K562 (cell line): Measurements from ENCODE around the gene GADD45B. TPM values are rescaled to one million over a fixed set of nuclear protein-coding genes. Genes with fewer than 3 reads are reported as not detected.
A peak's percentile ranks its signal among the peaks of the same experiment; 100 is the strongest.

Experiments
- ATAC-seq: fragments of 200-7000 bp; cut with Tn5 transposase; 3 replicates; pipeline ENCODE4 v1.9.1; 2020; ENCODE audit warnings: moderate library complexity
- BruUV-seq: library from RNA; stranded (reverse); fragments of 400-500 nt; replicated peaks from 2 replicates; lab custom pipeline; 2021; lab: Mats Ljungman, UMichigan
- CTCF ChIA-PET: fragments of 300-600 bp; formaldehyde crosslinking; extraction: SDS; loops from one replicate; lab custom pipeline; 2021; ENCODE audit warnings: low intra/inter-chr PET ratio; lab: Yijun Ruan, JAX
- POLR2A ChIA-PET: fragments of 300-600, 350-650 bp; sonication (Branson Sonifier 250); formaldehyde crosslinking; extraction: SDS; loops from one replicate; lab custom pipeline; 2021; ENCODE audit warnings: antibody characterized with exemption, inconsistent platforms; lab: Yijun Ruan, JAX
- DNase-seq, 4 experiments: peaks; one replicate each; pipeline versions ENCODE4 v3.0.0 to v3.0.0-alpha.2; 2011 to 2018; ENCODE audit warnings: low spot score in 3 of 4, mixed read lengths in 3 of 4; ENCODE audit errors: extremely low read depth in 1 of 4
- FAIRE-seq: peaks from 2 replicates; lab custom pipeline; 2011; peaks lifted over from hg19 to GRCh38; lab: Jason Lieb, UNC
- H2AFZ ChIP-seq: 2 replicates; pipeline ENCODE4 v1.6.0; 2011; ENCODE audit warnings: low read depth, low read length, control low read depth, inconsistent platforms
- H3K27ac ChIP-seq: fragments of 200-600 bp; 3 replicates; pipeline ENCODE4 v1.8.0; 2011; ENCODE audit warnings: low read depth, mild to moderate bottlenecking, control low read depth, inconsistent platforms, low read length, moderate library complexity, mixed read lengths; ENCODE audit errors: extremely low read depth
- H3K27me3 ChIP-seq, 2 experiments: fragments of 300-600 bp in 1 of 2; 2 replicates in 1 of 2; 3 replicates in 1 of 2; pipeline versions ENCODE4 v1.6.0 to v1.8.0; 2011; ENCODE audit warnings: inconsistent platforms in 2 of 2, low read length in 2 of 2, mild to moderate bottlenecking in 1 of 2, mixed read lengths in 1 of 2, moderate library complexity in 1 of 2; ENCODE audit not compliant: control insufficient read depth in 2 of 2, insufficient read depth in 2 of 2
- H3K36me3 ChIP-seq: fragments of 300-600 bp; 3 replicates; pipeline ENCODE4 v1.8.0; 2011; ENCODE audit warnings: mild to moderate bottlenecking, low read length, inconsistent platforms; ENCODE audit not compliant: control insufficient read depth, insufficient read depth
- H3K4me1 ChIP-seq, 2 experiments: fragments of 200-600 bp in 1 of 2; replicated peaks in 1 of 2; 2 replicates in 1 of 2; 3 replicates in 1 of 2; pipeline versions ENCODE4 v1.5.1 to v1.8.0; 2011; ENCODE audit warnings: inconsistent platforms in 2 of 2, low read length in 2 of 2, mild to moderate bottlenecking in 1 of 2, mixed read lengths in 1 of 2, moderate library complexity in 1 of 2; ENCODE audit not compliant: control insufficient read depth in 2 of 2, insufficient read depth in 2 of 2
- H3K4me2 ChIP-seq: 2 replicates; pipeline ENCODE4 v1.6.1; 2011; ENCODE audit warnings: low read length, control low read depth, inconsistent platforms, mixed read lengths; ENCODE audit not compliant: insufficient read depth
- H3K4me3 ChIP-seq: fragments of 200-600 bp; sonication (generic), shearing (Covaris generic); 2 replicates; pipeline ENCODE4 v1.5.1; 2016; ENCODE audit warnings: control low read depth, inconsistent platforms
- H3K79me2 ChIP-seq: fragments of 200-600 bp; 3 replicates; pipeline ENCODE4 v1.8.0; 2011; ENCODE audit warnings: low read length, inconsistent platforms; ENCODE audit not compliant: control insufficient read depth, insufficient read depth
- H3K9ac ChIP-seq, 2 experiments: 2 replicates each; pipeline versions ENCODE4 v1.6.0 to v1.6.1; 2011; ENCODE audit warnings: low read depth in 2 of 2, low read length in 2 of 2, control low read depth in 1 of 2, inconsistent platforms in 1 of 2, mild to moderate bottlenecking in 1 of 2, mixed read lengths in 1 of 2; ENCODE audit not compliant: insufficient read depth in 1 of 2
- H3K9me1 ChIP-seq: one replicate; pipeline ENCODE4 v1.6.0; 2011; ENCODE audit warnings: inconsistent platforms, mild to moderate bottlenecking, low read length, moderate library complexity; ENCODE audit not compliant: control insufficient read depth, insufficient read depth
- H3K9me3 ChIP-seq: replicated peaks from 2 replicates; pipeline ENCODE4 v1.5.1; 2011; ENCODE audit warnings: low read depth, low read length, inconsistent platforms; ENCODE audit not compliant: control insufficient read depth, insufficient read depth
- H4K20me1 ChIP-seq: replicated peaks from 2 replicates; pipeline ENCODE4 v1.6.1; 2011; ENCODE audit warnings: low read length, inconsistent platforms, mixed read lengths; ENCODE audit not compliant: control insufficient read depth, insufficient read depth
- GATAD2A ChIP-seq: fragments of 450-650 bp; IDR thresholded peaks from 2 replicates; pipeline ENCODE4 v1.6.1; 2017
- ZNF507 ChIP-seq: conservative IDR thresholded peaks from 2 replicates; pipeline ENCODE4 v1.6.1; 2017; ENCODE audit warnings: missing genetic modification characterization, missing compliant biosample characterization
- WGBS: fragments of 100-300 bp; shearing (Covaris generic); methylation state at CpG from one replicate; pipeline ENCODE4 v1.1.6; 2016; ENCODE audit warnings: low coverage, mixed read lengths; ENCODE audit not compliant: insufficient coverage; ENCODE audit errors: missing lambda C conversion rate; 5-methylcytosine and 5-hydroxymethylcytosine counted together
- in situ Hi-C: fragments of 300-500 bp; cut with MboI; formaldehyde crosslinking; loops from 4 replicates; pipeline ENCODE4 v1.15.0; 2018; ENCODE audit warnings: inconsistent platforms, mixed read lengths
- intact Hi-C: fragments of 100-400 bp; cut with micrococcal nuclease; formaldehyde crosslinking; loops from 2 replicates; pipeline ENCODE4 v1.14.2; 2022
- polyA plus RNA-seq, 8 experiments: library from polyadenylated mRNA; depleted of rRNA in 4 of 8; stranded (reverse) in 5 of 8; unstranded in 3 of 8; fragments of >200 nt; fragmentation: Nextera tagmentation in 2 of 8; fragmentation: Illumina TruSeq in 1 of 8; extraction: Ambion mirVana in 2 of 8; extraction: Trizol in 1 of 8; gene quantifications; 2 replicates each; pipeline versions ENCODE4 v1.2.1 to v1.2.3, GENCODE V29; 2011 to 2014; ENCODE audit warnings: inconsistent platforms in 1 of 8, missing spikeins in 1 of 8
- total RNA-seq, 7 experiments: library from RNA; depleted of rRNA in 6 of 7; stranded (reverse); fragments of >200 nt in 6 of 7; fragmentation: Illumina TruSeq in 2 of 7; extraction: Trizol in 2 of 7; gene quantifications; 2 replicates each; pipeline versions ENCODE4 v1.2.1 to v1.2.3, GENCODE V29; 2011 to 2021; ENCODE audit warnings: low replicate concordance in 1 of 7
- TF ChIP-seq, protein P1 (sequence below): IDR thresholded peaks from 3 replicates; pipeline ENCODE4 v1.6.1; 2011; ENCODE audit warnings: borderline replicate concordance, mild to moderate bottlenecking, moderate library complexity; ENCODE audit not compliant: insufficient read length; ENCODE audit errors: extremely low read depth
- TF ChIP-seq, protein P2 (sequence below): fragments of 450-650 bp; IDR thresholded peaks from 2 replicates; pipeline ENCODE4 v1.6.1; 2016; ENCODE audit warnings: antibody characterized with exemption
- TF ChIP-seq, protein P3 (sequence below): sonication (generic); formaldehyde crosslinking; IDR thresholded peaks from 2 replicates; pipeline ENCODE4 v1.8.0; 2023; ENCODE audit warnings: mild to moderate bottlenecking, missing genetic modification reagents

GADD45B gene
- total and polyA plus RNA-seq, 9 of the 15 experiments (the other 6 are each of a cell fraction or from before 2014, with no cell fraction given): 0.06 to 4.1 (median 2.1) TPM

DNA sequence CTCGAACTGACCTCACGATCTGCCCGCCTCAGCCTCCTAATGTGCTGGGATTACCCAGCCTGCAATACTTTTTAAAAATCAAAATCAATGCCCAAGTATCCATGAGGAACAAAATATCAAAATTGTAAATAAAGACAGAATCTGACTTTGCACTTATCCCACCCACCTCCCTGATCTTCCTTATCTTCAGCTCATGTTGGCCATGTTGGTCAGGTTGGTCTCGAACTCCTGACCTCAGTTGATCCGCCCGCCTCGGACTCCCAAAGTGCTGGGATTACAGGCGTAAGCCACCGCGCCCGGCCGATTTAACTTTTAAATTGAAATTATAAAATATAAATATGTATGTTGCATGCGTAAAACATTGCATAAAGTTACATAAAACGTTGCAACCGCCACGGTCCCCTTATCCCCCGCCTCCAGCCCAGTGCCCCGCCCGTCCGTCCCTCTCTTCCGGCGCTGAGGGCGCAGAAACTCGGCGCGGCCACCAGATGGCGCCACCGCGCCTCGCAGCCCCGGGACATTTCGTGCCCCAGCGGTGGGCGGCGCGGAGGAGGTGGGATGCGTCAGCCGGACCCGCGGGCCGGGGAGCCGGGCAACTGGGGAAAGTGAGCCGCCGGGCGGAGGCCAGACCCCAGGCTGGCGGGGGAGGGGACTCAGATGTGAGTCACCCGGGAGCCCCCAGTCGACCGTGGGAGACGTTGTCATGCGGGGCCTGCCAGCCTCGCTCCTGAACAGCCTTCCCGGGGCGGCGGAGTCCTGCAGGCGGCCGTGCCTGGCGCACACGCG, 1.5 kb upstream of the GADD45B start (continued):
- no peak for TF ChIP-seq ZNF507 (tag)
- TF ChIP-seq, protein P1, sequence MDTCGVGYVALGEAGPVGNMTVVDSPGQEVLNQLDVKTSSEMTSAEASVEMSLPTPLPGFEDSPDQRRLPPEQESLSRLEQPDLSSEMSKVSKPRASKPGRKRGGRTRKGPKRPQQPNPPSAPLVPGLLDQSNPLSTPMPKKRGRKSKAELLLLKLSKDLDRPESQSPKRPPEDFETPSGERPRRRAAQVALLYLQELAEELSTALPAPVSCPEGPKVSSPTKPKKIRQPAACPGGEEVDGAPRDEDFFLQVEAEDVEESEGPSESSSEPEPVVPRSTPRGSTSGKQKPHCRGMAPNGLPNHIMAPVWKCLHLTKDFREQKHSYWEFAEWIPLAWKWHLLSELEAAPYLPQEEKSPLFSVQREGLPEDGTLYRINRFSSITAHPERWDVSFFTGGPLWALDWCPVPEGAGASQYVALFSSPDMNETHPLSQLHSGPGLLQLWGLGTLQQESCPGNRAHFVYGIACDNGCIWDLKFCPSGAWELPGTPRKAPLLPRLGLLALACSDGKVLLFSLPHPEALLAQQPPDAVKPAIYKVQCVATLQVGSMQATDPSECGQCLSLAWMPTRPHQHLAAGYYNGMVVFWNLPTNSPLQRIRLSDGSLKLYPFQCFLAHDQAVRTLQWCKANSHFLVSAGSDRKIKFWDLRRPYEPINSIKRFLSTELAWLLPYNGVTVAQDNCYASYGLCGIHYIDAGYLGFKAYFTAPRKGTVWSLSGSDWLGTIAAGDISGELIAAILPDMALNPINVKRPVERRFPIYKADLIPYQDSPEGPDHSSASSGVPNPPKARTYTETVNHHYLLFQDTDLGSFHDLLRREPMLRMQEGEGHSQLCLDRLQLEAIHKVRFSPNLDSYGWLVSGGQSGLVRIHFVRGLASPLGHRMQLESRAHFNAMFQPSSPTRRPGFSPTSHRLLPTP: peak; percentile 60

DNA sequence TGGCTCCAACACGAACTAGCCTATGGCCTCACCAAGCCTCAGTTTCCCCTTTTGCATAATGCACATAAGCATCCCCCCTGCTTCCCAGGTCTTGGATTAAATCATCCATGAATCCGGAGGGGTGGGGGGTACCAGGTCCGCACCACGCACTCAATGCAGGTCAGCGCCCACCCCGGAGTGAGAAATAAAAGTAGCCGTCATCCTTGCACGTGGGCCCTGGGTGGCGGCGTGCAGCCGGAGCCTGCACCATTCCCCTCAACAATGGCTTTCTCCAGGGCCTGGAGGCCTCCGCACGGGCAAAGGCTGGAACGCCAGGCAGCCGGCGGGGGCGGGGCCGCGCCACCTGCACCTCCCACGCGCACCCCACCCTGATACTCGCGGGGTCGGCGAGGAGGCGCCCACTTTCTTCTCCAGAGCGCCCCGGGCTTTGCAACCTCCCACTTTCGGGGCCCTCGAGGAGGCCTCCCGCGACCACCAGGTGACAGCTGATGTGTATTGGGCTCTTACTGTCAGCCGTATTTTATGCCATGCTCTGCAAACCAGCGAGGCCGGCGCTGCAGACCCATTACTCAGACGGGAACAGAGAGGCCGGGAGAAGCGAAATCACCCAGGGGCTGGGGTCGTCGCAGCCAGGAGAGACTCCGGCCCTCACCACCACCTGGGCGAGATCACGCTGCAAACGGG, 767 bp upstream of the GADD45B start:
- in situ Hi-C loops: no loop called here
- POLR2A ChIA-PET: interaction anchor here (0.6 to 3.5 kb wide), 47 partner anchors 8 to 676 kb away, joined by 3 to 26 read pairs (median 6); partner anchors contain the start of genes LMNB2 and TIMM13
- intact Hi-C loops: no loop called here
- ATAC-seq (peak; percentile 51), FAIRE-seq (peak; percentile 6), DNase-seq (peak; percentile 43 to 63 (median 54))
- H2AFZ ChIP-seq: peak overlapping the region; percentile 85
- H3K27me3 ChIP-seq: peaks cover 0 to 7% of the 10 kb centered on the region in 2 experiments; a peak in 2 of 5 replicates
- 2% methylated on average over 42 of the region's 45 CpGs for WGBS
- peak overlapping the region; percentile 49 for H3K4me3 ChIP-seq
- CTCF ChIA-PET: interaction anchor here (2.2 to 2.9 kb wide), 3 partner anchors 104 to 162 kb away, joined by 11 to 47 read pairs (median 30); no protein-coding TSS in a partner anchor
- H3K9me1 ChIP-seq: no peaks in the 10 kb centered on the region
- H3K36me3 ChIP-seq: no peaks in the 10 kb centered on the region
- H3K9me3 ChIP-seq: no peaks in the 10 kb centered on the region
- peak overlapping the region in 1 of 2 experiments; percentile 87; a peak in 2 of 4 replicates for H3K9ac ChIP-seq
- no peaks in the 10 kb centered on the region for H4K20me1 ChIP-seq
- H3K27ac ChIP-seq: peak overlapping the region; percentile 25; the same call in 1 of the 3 replicates
- peaks cover 2 to 46% of the 10 kb centered on the region in 2 experiments; a peak in 4 of 5 replicates for H3K4me1 ChIP-seq
- BruUV-seq: no TSS peak
- peak overlapping the region; percentile 70 for H3K4me2 ChIP-seq
- no peaks in the 10 kb centered on the region for H3K79me2 ChIP-seq
- TF ChIP-seq, protein P2, sequence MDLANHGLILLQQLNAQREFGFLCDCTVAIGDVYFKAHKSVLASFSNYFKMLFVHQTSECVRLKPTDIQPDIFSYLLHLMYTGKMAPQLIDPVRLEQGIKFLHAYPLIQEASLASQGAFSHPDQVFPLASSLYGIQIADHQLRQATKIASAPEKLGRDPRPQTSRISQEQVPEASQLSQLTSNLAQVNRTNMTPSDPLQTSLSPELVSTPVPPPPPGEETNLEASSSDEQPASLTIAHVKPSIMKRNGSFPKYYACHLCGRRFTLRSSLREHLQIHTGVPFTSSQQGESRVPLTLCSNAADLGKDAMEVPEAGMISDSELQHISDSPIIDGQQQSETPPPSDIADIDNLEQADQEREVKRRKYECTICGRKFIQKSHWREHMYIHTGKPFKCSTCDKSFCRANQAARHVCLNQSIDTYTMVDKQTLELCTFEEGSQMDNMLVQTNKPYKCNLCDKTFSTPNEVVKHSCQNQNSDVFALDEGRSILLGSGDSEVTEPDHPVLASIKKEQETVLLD: peak; percentile 58; the same call in 1 of the 2 replicates
- 0 out of 2 replicates have a peak, but pooled peaks have one; percentile 44 for TF ChIP-seq GATAD2A
- TF ChIP-seq, protein P3, sequence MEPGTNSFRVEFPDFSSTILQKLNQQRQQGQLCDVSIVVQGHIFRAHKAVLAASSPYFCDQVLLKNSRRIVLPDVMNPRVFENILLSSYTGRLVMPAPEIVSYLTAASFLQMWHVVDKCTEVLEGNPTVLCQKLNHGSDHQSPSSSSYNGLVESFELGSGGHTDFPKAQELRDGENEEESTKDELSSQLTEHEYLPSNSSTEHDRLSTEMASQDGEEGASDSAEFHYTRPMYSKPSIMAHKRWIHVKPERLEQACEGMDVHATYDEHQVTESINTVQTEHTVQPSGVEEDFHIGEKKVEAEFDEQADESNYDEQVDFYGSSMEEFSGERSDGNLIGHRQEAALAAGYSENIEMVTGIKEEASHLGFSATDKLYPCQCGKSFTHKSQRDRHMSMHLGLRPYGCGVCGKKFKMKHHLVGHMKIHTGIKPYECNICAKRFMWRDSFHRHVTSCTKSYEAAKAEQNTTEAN (CRISPR knock-in tag): no peak
